IPS-NIHi7 (cell line): ENCODE data around the gene CIDEA.

Source experiments
- DNase-seq: peaks from one replicate; pipeline ENCODE4 v3.0.0; 2012; ENCODE audit warnings: mixed read lengths; ENCODE audit errors: extremely low spot score

Gene CIDEA

GRCh38 chr18:12274793-12275192 is 20.6 kb downstream of the CIDEA start:
- DNase-seq: no peak

- no peak for DNase-seq
These were observed 22.8 kb downstream of the CIDEA start for GRCh38 chr18:12276736-12277554.

- no peak for DNase-seq
These were observed 24.1 kb downstream of the CIDEA start for GRCh38 chr18:12278215-12278671.

GRCh38 chr18:12278741-12279682 is 24.9 kb downstream of the CIDEA start:
- DNase-seq: peak; percentile 87

- no peak for DNase-seq
These were observed 25.8 kb downstream of the CIDEA start for GRCh38 chr18:12279781-12280531.

- DNase-seq: no peak
These were observed 27.7 kb downstream of the CIDEA start for GRCh38 chr18:12281861-12282260.

- no peak for DNase-seq
These were observed 28.4 kb downstream of the CIDEA start for GRCh38 chr18:12282442-12283039.

GRCh38 chr18:12283256-12283655 is 29.1 kb downstream of the CIDEA start:
- DNase-seq: peak; percentile 56

- no peak for DNase-seq
These were observed 29.5 kb downstream of the CIDEA start for GRCh38 chr18:12283666-12284065.

- DNase-seq: peak; percentile 43
These were observed 33.0 kb downstream of the CIDEA start for GRCh38 chr18:12287131-12287681.

GRCh38 chr18:12287684-12288402 is 33.7 kb downstream of the CIDEA start:
- no peak for DNase-seq

- no peak for DNase-seq
These were observed 34.2 kb downstream of the CIDEA start for GRCh38 chr18:12288403-12288755.

- DNase-seq: no peak
These were observed 35.9 kb downstream of the CIDEA start for GRCh38 chr18:12290086-12290485.

GRCh38 chr18:12291161-12291560 is 37.0 kb downstream of the CIDEA start:
- DNase-seq: no peak

GRCh38 chr18:12291690-12292089 is 37.5 kb downstream of the CIDEA start:
- no peak for DNase-seq

GRCh38 chr18:12293831-12294230 is 39.7 kb downstream of the CIDEA start:
- no peak for DNase-seq

GRCh38 chr18:12295389-12296086 is 41.4 kb downstream of the CIDEA start:
- DNase-seq: no peak

- DNase-seq: no peak
These were observed 41.9 kb downstream of the CIDEA start for GRCh38 chr18:12296087-12296403.

- DNase-seq: no peak
These were observed 42.3 kb downstream of the CIDEA start for GRCh38 chr18:12296457-12296856.

- no peak for DNase-seq
These were observed 45.7 kb downstream of the CIDEA start for GRCh38 chr18:12299862-12300261.
